GM08714 (cell line): ENCODE measurements around the gene MPST.

Experiments used
- H3K4me3 ChIP-seq: fragments of 200-500 bp; sonication (Bioruptor generic); 2 replicates; pipeline ENCODE4 v1.5.1; 2014; ENCODE audit warnings: mild to moderate bottlenecking, low read length, inconsistent platforms
- ZNF274 ChIP-seq: IDR thresholded peaks from 2 replicates; pipeline ENCODE4 v1.6.1; 2012; ENCODE audit warnings: mild to moderate bottlenecking, low read depth, low read length

MPST gene

DNA sequence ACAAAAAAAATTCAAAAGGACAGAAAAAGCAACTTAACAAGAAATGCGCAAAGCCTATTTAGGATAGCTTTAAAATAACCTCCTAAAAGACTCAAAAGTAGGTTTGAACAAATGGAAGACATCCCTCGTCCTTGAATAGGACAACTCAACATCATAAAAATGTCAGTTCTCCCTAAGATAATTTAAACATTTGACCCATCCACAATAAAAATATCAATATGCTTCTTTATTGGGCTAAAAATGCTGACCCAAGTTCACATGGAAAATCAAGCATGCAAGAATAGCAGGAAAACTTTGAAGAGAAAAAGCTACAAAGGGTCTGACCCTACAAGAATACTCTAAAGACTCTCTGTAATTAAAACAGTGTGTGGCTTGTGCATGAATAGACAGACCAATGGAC lies 19.9 kb downstream of the MPST start:
- no peak for TF ChIP-seq ZNF274
- no peak overlapping the region for H3K4me3 ChIP-seq

DNA sequence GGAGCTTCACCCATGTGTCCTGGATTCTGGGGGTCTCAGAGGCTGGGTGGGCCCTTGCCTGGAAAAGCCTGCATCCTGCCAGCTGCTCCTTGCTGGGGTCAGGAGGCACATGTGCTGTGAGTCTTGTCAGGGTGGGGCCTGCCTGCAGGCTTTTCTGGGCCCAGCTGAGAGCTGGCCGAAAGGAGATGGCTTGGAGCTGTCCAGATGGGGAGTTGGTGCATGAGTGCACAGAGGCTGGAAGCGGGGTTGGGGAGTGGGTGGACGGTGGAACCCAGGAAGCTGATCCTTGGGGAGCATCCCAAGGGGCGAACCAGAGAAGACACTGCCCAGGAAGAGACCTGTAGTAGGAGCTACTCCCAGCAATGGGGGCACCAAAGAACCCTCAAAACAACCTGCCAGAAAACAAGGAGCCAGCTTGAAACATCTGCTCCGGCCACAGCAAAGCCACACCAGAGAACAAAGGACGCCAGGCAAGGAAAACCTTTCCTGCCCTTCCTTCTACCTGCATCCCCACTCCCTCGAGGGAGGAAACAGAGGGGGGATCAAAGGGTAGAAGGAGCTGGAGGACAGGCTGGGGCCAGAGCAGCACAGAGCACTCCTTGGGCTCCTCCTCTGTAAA lies 23.8 kb downstream of the MPST start:
- H3K4me3 ChIP-seq: no peak overlapping the region
- no peak for TF ChIP-seq ZNF274

DNA sequence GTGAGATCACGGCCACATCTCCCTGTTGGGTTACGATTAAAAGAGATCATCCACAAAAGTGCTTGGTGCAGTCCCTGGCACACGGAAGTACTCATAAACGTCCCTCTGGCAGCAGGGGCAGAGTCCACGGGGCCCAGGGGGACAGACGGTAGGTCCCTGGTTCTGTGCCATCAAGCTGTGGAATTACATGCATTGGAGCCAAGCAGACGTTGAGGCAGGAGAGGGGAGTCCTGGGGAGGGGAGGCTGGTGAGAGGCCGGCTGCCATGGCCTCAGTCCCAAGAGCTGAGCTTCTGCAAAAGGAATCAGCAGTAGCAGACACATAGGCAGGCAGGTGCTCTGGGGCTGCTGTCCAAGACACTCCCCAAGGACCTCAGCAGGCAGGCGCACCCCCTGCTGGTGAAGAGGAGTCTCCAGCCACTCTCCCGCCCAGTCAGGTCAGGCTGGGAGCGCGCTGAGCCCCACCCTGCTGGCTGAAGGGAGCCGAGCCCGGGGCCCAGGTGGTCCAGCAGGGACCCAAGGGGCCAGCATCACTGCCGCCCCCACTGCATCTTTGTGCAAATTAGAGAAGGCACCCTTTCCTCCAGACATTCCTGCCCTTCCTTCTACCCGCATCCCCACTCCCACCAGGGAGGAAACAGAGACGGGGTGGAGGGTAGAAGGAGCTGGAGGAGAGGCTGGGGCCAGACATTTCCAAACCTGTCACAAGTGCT lies 24.4 kb downstream of the MPST start:
- no peak for TF ChIP-seq ZNF274

DNA sequence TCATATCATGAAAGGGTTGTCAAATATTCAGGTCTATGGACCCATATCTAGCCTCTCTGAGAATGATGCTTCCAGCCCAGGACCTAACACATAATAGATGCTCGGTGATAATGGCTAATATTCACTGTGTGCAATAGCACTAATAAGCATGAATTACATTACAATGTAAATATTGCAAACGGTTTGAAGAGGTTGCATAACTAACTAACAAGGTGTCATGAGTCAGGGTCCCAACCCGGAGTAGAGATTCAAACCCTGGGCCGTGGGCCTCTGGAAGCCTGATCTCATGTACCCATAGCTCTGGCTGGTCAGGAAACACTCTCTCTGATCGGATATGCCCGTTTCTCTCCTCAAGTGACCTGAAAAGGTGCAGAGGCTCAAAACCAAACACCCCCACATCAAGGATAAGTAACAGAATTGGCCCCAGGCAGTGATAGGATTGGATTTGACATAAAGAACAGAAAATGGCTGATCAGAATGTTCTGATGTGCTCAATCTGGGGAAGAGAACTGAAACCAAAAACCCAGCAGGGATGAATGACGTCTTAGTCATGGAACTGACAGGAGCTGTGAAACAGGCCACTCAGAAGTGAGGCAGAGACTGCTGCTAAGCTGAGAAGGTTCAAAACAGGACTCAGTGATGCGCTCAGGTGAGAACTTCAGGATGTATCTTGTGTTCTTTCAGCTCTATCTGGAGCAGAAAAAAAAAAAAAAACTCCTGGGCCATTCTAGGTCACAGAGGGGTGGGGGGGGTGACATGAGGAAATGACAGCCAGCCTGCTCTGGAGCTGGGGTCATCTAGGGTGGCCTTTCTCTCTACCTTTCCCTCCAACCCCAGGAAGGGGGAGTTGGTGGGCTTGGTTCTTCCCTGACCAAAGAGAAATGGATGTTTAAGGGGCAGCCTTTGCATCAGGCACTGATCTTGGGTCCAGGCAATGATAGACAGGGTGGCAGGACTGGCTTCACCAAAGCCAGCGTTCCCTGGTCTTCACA lies 25.4 kb downstream of the MPST start:
- H3K4me3 ChIP-seq: no peak overlapping the region
- no peak for TF ChIP-seq ZNF274

More for the DNA sequence above, 24.4 kb downstream of the MPST start:
- no peak overlapping the region for H3K4me3 ChIP-seq

DNA sequence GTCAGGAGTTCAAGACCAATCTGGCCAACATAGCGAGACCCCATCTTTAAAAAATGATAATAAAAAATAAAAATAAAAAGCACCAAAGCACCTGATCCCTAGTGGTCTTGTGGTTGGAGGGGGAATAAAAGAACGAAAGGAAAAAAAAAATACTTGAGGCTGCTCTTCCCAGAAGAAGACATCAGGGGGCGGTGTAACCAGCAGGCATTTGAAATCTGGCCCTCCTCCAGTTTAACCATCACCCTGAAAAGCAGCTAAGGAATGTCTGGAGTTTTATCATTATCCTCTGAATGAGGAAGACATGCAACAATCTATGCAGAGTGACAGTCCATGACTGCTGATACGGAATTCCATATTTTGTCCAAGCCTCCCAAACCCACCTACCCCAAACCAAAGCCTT lies 26.4 kb downstream of the MPST start:
- no peak for TF ChIP-seq ZNF274

DNA sequence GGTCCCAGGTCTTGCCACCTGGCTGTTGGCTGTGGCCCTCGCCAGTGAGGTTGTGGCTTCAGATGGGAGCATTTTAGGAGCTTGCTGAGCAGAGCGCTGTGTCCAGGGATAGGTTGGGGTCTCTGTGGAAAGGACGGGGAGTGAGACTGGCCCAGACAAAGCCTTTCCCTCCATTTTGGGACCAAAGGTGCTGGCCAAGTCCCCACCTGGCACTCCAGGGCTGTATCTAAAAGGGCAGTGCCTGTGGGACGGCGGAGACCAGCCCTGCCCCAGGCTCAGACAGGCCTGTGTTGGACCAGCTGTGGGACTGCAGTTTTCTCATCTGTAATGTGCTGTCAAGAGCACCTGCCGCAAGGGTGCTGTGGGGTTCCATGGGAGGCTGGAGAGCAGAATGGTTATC lies 27.0 kb downstream of the MPST start:
- H3K4me3 ChIP-seq: no peak overlapping the region
- no peak for TF ChIP-seq ZNF274

More for the DNA sequence above, 26.4 kb downstream of the MPST start:
- H3K4me3 ChIP-seq: no peak overlapping the region

DNA sequence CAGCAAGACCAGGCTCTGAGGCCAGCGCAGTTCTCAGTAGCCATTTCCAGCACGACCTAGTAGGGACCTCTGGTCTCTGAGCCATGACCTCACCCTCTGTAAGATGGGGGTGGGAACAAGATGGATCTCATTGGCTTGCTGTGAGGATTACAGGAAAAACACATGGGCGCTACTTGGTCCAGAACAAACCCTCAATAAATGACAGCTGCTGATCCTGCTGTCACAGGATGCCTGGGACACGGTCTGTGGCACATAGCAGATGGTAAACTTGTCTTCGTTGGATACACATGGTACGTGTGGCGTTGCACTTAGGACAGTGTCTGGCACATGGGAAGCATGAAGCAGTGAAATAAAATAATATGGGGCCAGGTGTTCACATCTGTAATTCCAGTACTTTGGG lies 27.5 kb downstream of the MPST start:
- no peak for TF ChIP-seq ZNF274
- no peak overlapping the region for H3K4me3 ChIP-seq

DNA sequence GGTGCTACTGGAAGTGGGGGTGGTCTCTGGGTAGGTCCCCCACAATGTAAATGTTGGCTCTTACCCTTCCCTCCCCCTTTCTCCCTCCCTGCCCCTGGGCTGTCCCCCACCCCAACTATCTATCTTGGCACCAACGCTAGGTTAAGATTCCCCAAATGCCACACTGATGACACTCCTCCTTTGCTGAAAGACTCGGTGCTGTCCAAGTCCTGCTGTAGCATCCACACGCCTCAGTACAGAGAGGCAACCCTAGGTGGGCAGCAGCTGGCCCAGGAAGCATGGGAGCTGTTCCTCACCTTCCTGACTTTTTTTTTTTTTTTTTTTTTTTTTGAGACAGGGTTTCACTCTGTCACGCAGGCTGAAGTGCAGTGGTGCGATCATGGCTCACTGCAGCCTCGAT lies 28.6 kb downstream of the MPST start:
- H3K4me3 ChIP-seq: no peak overlapping the region
- TF ChIP-seq ZNF274: no peak

DNA sequence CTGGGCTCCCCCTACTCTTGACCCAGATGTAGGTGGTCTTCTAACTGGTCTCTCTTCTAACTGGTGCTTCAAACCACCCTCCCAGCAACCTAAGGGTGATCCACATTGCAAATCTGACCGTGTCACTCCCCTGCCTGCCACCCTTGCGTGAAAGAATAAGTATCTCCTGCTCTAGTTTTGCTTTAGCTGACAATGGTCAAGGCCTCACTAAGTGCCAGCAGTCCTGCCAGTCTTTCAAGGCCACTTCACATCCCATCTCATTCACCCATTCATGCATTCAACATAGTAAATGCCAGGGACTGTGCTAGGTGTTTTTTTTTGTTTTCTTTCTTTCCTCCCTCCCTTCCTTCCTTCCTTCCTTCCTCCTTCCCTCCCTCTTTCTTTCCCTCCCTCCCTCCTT lies 29.7 kb downstream of the MPST start:
- no peak for TF ChIP-seq ZNF274
- H3K4me3 ChIP-seq: no peak overlapping the region

DNA sequence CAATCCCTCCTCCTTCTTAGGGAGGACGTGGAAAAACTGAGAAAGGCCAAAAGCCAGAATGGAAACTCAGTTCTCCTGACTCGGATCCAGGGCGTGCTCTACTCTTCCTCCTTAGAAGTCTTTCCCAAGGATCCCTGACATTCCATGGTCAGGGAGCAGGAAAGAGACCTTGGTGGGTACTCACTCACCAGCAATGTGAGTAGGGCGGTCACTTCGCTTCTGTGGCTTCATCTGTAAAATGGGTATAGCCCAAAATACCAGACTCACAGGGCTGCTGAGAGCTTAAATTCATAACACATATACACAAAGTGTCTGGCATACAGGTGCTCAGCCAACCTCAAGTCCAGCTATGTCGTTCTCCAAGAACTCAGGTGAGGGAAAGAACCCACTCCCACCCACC lies 31.4 kb downstream of the MPST start:
- no peak overlapping the region for H3K4me3 ChIP-seq
- TF ChIP-seq ZNF274: no peak

DNA sequence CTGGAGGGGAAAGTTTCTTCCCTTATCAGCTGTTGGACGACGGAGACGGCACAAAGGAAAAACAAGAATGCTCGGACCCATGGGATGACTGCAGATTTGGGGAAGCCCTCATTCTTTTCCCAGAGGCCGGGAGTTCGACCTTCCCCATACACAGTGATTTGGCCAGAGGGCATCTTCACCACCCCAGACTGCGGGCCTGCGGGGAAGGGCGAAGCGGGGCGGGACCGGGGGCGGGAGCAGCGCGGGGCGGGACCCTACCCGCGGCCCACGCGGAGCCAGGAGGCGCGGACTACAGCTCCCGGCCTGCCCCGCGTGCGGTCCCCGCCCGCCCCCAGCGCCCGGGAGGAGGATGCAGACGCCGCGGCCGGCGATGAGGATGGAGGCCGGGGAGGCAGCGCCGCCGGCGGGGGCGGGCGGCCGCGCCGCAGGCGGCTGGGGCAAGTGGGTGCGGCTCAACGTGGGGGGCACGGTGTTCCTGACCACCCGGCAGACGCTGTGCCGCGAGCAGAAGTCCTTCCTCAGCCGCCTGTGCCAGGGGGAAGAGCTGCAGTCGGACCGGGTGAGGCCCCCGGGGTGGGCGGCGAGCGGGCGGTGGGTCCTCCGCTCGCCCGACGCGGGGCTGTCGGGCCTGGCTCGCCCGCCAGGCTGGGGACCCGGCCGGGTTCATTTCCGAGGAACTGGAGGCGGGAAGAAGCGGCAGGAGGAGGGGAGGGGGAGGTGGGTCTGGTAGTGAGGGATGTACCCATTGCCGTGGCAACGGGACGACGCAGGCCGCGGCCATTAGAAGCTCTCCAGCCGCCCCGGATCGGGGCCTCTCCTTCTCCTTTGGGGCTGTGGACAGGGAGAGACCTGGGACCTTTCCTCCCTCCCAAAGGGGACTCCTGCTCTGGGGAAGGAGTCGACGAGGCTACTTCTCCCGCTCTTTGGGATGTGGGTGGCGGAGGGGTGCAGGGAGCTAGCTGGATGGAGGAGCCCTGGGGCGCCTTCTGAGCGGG lies 32.1 kb downstream of the MPST start, which contains the start of gene KCTD17:
Gene KCTD17 (plus strand): TSS at position 352 of the 995 bp plus-strand sequence. CDS start 19 bp downstream, at position 371.
- peak within 1 kb of the TSS; percentile 82 for H3K4me3 ChIP-seq
- TF ChIP-seq ZNF274: no peak

DNA sequence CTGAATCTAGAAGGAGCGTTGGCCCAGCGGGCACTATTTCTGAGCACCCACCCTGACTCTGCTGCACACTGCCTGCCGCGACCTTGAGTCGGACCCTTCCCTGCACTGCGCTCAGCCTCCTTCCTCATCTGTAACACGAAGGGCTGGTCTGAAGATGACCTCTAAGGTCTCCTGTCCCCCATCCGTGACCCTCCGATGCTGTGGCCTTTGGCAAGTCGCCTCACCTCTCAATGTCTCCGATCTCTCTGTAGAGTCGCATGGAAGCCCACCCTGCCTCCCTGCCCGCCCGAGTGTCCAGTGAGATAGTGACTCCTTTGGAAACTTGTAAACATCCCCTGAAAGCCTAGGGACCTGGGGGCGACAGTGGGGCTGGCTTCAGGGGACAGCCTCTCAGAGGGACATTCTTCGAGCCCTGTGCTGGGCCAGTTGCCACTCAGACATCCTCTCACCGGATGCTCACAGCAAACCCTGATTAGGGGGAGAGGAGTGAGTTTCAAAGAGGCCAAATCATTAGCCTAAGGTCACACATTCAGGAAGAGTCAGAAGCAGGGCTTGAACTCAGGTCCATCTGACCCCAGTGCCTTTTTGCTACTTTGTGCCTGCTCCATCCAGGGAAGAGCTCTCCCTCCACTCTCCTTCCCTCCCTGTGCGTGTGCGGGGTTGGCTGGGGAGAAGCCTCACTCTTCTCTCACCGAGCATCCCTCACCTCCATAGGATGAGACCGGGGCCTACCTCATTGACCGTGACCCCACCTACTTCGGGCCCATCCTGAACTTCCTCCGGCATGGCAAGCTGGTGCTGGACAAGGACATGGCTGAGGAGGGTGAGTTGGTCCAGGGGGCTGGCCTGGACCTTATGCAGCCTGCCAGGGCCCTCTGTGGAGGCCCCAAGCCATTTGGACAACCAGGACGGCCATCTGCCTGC lies 33.1 kb downstream of the MPST start:
- no peak for TF ChIP-seq ZNF274
- H3K4me3 ChIP-seq: peak overlapping the region; percentile 82; the same call in 1 of the 2 replicates
